ENCODE results near the gene PRKN. TPM values are rescaled to one million over a fixed set of nuclear protein-coding genes. Genes with fewer than 3 reads are reported as not detected.

Gene PRKN
- total RNA-seq, 1 donor from 2014 or later: 0.79 TPM

GRCh38 chr6:161415302-161415855, 1312.2 kb downstream of the PRKN start:
- DNase-seq (ENCODE audit: low read depth) (no peak), FAIRE-seq (no peak)
- no peak overlapping the region for H3K4me3 ChIP-seq (ENCODE audit: low read depth, low read length)
- H3K27me3 ChIP-seq (ENCODE audit: control insufficient read depth, insufficient read depth, low read length): peaks cover 3% of the 10 kb centered on the region
- no peak for TF ChIP-seq CTCF (IDR thresholded peaks at IDR 0.05; ENCODE audit: insufficient read depth, low read length, severe bottlenecking)
- no peaks in the 10 kb centered on the region for H3K36me3 ChIP-seq (ENCODE audit: control insufficient read depth, insufficient read depth, low read length)

- DNase-seq (ENCODE audit: low read depth): no peak
- no peak for TF ChIP-seq CTCF (IDR thresholded peaks at IDR 0.05; ENCODE audit: insufficient read depth, low read length, severe bottlenecking)
- H3K36me3 ChIP-seq (ENCODE audit: control insufficient read depth, insufficient read depth, low read length): no peaks in the 10 kb centered on the region
- no peak overlapping the region for H3K4me3 ChIP-seq (ENCODE audit: low read depth, low read length)
- FAIRE-seq: no peak
- H3K27me3 ChIP-seq (ENCODE audit: control insufficient read depth, insufficient read depth, low read length): peaks cover 3% of the 10 kb centered on the region
These were observed 1312.9 kb downstream of the PRKN start for GRCh38 chr6:161414707-161415106.

- TF ChIP-seq CTCF (IDR thresholded peaks at IDR 0.05; ENCODE audit: insufficient read depth, low read length, severe bottlenecking): no peak
- H3K4me3 ChIP-seq (ENCODE audit: low read depth, low read length): no peak overlapping the region
- H3K27me3 ChIP-seq (ENCODE audit: control insufficient read depth, insufficient read depth, low read length): peaks cover 3% of the 10 kb centered on the region
- H3K36me3 ChIP-seq (ENCODE audit: control insufficient read depth, insufficient read depth, low read length): no peaks in the 10 kb centered on the region
- no peak for DNase-seq (ENCODE audit: low read depth)
- no peak for FAIRE-seq
These were observed 1313.4 kb downstream of the PRKN start for GRCh38 chr6:161414180-161414579.

- no peak overlapping the region for H3K4me3 ChIP-seq (ENCODE audit: low read depth, low read length)
- H3K27me3 ChIP-seq (ENCODE audit: control insufficient read depth, insufficient read depth, low read length): peaks cover 3% of the 10 kb centered on the region
- FAIRE-seq (no peak), DNase-seq (ENCODE audit: low read depth) (no peak)
- no peaks in the 10 kb centered on the region for H3K36me3 ChIP-seq (ENCODE audit: control insufficient read depth, insufficient read depth, low read length)
- no peak for TF ChIP-seq CTCF (IDR thresholded peaks at IDR 0.05; ENCODE audit: insufficient read depth, low read length, severe bottlenecking)
These were observed 1314.2 kb downstream of the PRKN start for GRCh38 chr6:161413355-161413771.

GRCh38 chr6:161412795-161413194, 1314.8 kb downstream of the PRKN start:
- peaks cover 3% of the 10 kb centered on the region for H3K27me3 ChIP-seq (ENCODE audit: control insufficient read depth, insufficient read depth, low read length)
- FAIRE-seq (no peak), DNase-seq (ENCODE audit: low read depth) (no peak)
- H3K4me3 ChIP-seq (ENCODE audit: low read depth, low read length): no peak overlapping the region
- TF ChIP-seq CTCF (IDR thresholded peaks at IDR 0.05; ENCODE audit: insufficient read depth, low read length, severe bottlenecking): no peak
- no peaks in the 10 kb centered on the region for H3K36me3 ChIP-seq (ENCODE audit: control insufficient read depth, insufficient read depth, low read length)

Data from bronchial epithelial cell (primary cell).